Measurements from ENCODE around the gene EHD3.

Gene EHD3

GRCh38 chr2:31255911-31256571, 22.1 kb downstream of the EHD3 start:
- ATAC-seq, result no peak
- TF ChIP-seq CSRNP3 (CRISPR knock-in tag; IDR thresholded peaks at IDR 0.05) (no peak), TSHZ2 (CRISPR knock-in tag; IDR thresholded peaks at IDR 0.05) (no peak), CREB5 (CRISPR knock-in tag; IDR thresholded peaks at IDR 0.05; ENCODE audit: low read depth) (no peak), ZNF565 (CRISPR knock-in tag; conservative IDR thresholded peaks at IDR 0.05; ENCODE audit: low read depth) (no peak), ZNF8 (CRISPR knock-in tag; IDR thresholded peaks at IDR 0.05) (no peak), OSR1 (CRISPR knock-in tag; IDR thresholded peaks at IDR 0.05) (no peak), ESRRG (CRISPR knock-in tag; IDR thresholded peaks at IDR 0.05) (no peak)

GRCh38 chr2:31256611-31257382, 22.8 kb downstream of the EHD3 start:
- no peak for ATAC-seq
- no peak for TF ChIP-seq ZFP3 (CRISPR knock-in tag; IDR thresholded peaks at IDR 0.05)
- no peak for TF ChIP-seq ZFP30 (CRISPR knock-in tag; IDR thresholded peaks at IDR 0.05)
- no peak for TF ChIP-seq BACH2 (CRISPR knock-in tag; IDR thresholded peaks at IDR 0.05; ENCODE audit: borderline replicate concordance)
- no peak for TF ChIP-seq ESRRG (CRISPR knock-in tag; IDR thresholded peaks at IDR 0.05)
- TF ChIP-seq CREB5 (CRISPR knock-in tag; IDR thresholded peaks at IDR 0.05; ENCODE audit: low read depth), result no peak
- no peak for TF ChIP-seq CSRNP3 (CRISPR knock-in tag; IDR thresholded peaks at IDR 0.05)
- no peak for TF ChIP-seq TOX (CRISPR knock-in tag; IDR thresholded peaks at IDR 0.05; ENCODE audit: borderline replicate concordance)
- no peak for TF ChIP-seq PPARA (CRISPR knock-in tag; IDR thresholded peaks at IDR 0.05; ENCODE audit: borderline replicate concordance)
- no peak for TF ChIP-seq TCF4 (CRISPR knock-in tag; IDR thresholded peaks at IDR 0.05; ENCODE audit: borderline replicate concordance)
- TF ChIP-seq POU6F1 (CRISPR knock-in tag; IDR thresholded peaks at IDR 0.05; ENCODE audit: borderline replicate concordance, low read depth), result no peak
- no peak for TF ChIP-seq CSDC2 (CRISPR knock-in tag; IDR thresholded peaks at IDR 0.05)
- no peak for TF ChIP-seq ZNF565 (CRISPR knock-in tag; conservative IDR thresholded peaks at IDR 0.05; ENCODE audit: low read depth)

- ATAC-seq, result no peak
- TF ChIP-seq ZNF70 (CRISPR knock-in tag; IDR thresholded peaks at IDR 0.05) (no peak), OSR1 (CRISPR knock-in tag; IDR thresholded peaks at IDR 0.05) (no peak), ISL1 (CRISPR knock-in tag; IDR thresholded peaks at IDR 0.05) (no peak), CSRNP3 (CRISPR knock-in tag; IDR thresholded peaks at IDR 0.05) (no peak), ZNF8 (CRISPR knock-in tag; IDR thresholded peaks at IDR 0.05) (no peak)
Observed at GRCh38 chr2:31258351-31258750, 24.4 kb downstream of the EHD3 start.

Data from SK-N-SH treated with all-trans-retinoic acid at 6 μM for 48 hours (cell line).